LoVo (cell line): ENCODE data around the gene SLITRK2.

Experiments used
- DNase-seq: peaks from one replicate; pipeline ENCODE4 v3.0.0-alpha.2; 2016; ENCODE audit warnings: low spot score

SLITRK2 gene

GRCh38 chrX:145861818-145862217, 44.2 kb downstream of the SLITRK2 start:
- no peak for DNase-seq

DNA sequence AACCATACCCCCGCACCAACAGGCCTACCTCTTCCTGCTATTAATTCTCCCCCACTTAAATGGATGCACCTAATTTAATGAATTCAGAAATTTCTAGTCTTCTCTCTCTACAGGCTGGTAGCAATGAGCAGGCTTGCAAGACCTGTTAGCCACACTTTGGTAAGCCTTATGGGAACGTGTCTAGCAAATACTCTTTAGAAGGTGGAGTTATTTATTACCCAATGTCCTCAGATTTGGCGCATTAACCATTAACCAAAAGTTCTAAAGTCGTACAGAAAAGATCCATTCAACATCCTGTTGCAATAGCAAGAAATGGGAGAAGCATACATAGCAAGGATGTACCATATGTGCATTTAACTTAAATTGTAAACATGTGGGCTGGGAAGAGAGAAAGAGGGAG, 47.5 kb downstream of the SLITRK2 start:
- DNase-seq = no peak
